WERI-Rb-1 (cell line): Measurements from ENCODE around the gene ARL15.

ENCODE experiments used
- DNase-seq: peaks from one replicate; pipeline ENCODE4 v3.0.0-alpha.2; 2020
- H3K27ac ChIP-seq: fragments of 250-450 bp; sonication (Bioruptor Pico); 2 replicates; pipeline ENCODE4 v1.5.1; 2020; ENCODE audit warnings: mild to moderate bottlenecking, moderate library complexity
- H3K27me3 ChIP-seq: fragments of 250-450 bp; sonication (Bioruptor Pico); 2 replicates; pipeline ENCODE4 v1.5.1; 2021; ENCODE audit warnings: mild to moderate bottlenecking, low read depth, moderate library complexity; ENCODE audit not compliant: insufficient read depth, severe bottlenecking
- H3K36me3 ChIP-seq: fragments of 250-450 bp; sonication (Bioruptor Pico); 2 replicates; pipeline ENCODE4 v1.5.1; 2020; ENCODE audit warnings: mild to moderate bottlenecking, moderate library complexity
- H3K4me3 ChIP-seq: 2 replicates; pipeline ENCODE4 v1.5.1; 2011; ENCODE audit warnings: low read depth, mild to moderate bottlenecking, control low read depth, low read length
- H3K9me3 ChIP-seq: fragments of 250-450 bp; sonication (Bioruptor Pico); 2 replicates; pipeline ENCODE4 v1.5.1; 2021; ENCODE audit warnings: mild to moderate bottlenecking, moderate library complexity; ENCODE audit not compliant: severe bottlenecking
- CTCF ChIP-seq: IDR thresholded peaks from 2 replicates; pipeline ENCODE4 v1.5.1; 2011; ENCODE audit warnings: low read depth, mild to moderate bottlenecking, control low read depth, inconsistent platforms, low read length

The ARL15 gene

GRCh38 chr5:54311176-54311677 lies 854 bp upstream of the ARL15 start:
- H3K27ac ChIP-seq: peak overlapping the region; percentile 90
- TF ChIP-seq CTCF: no peak
- no peak for DNase-seq
- H3K36me3 ChIP-seq: no peaks in the 10 kb centered on the region
- peak overlapping the region; percentile 80 for H3K4me3 ChIP-seq
- H3K27me3 ChIP-seq: no peaks in the 10 kb centered on the region
- no peaks in the 10 kb centered on the region for H3K9me3 ChIP-seq

GRCh38 chr5:54309691-54310432 lies 511 bp downstream of the ARL15 start:
- Histone ChIP-seq H3K27me3 (no peaks in the 10 kb centered on the region), H3K9me3 (no peaks in the 10 kb centered on the region), H3K4me3 (peak overlapping the region; percentile 80), H3K27ac (peak overlapping the region; percentile 90), H3K36me3 (no peaks in the 10 kb centered on the region)
- DNase-seq: peak; percentile 28
- no peak for TF ChIP-seq CTCF

- Histone ChIP-seq H3K27me3 (no peaks in the 10 kb centered on the region), H3K9me3 (no peaks in the 10 kb centered on the region), H3K4me3 (peak overlapping the region; percentile 80), H3K27ac (peak overlapping the region; percentile 90), H3K36me3 (no peaks in the 10 kb centered on the region)
- DNase-seq: no peak
- no peak for TF ChIP-seq CTCF
Measured at GRCh38 chr5:54309276-54309675, 1.1 kb downstream of the ARL15 start.

- no peak for TF ChIP-seq CTCF
- Histone ChIP-seq H3K9me3 (no peaks in the 10 kb centered on the region), H3K27ac (no peak overlapping the region; the same call in none of the 2 replicates), H3K4me3 (no peak overlapping the region), H3K36me3 (no peaks in the 10 kb centered on the region), H3K27me3 (no peaks in the 10 kb centered on the region)
- no peak for DNase-seq
Measured at GRCh38 chr5:54307583-54307982, 2.8 kb downstream of the ARL15 start.

- Histone ChIP-seq H3K27ac (no peak overlapping the region; the same call in 1 of the 2 replicates), H3K9me3 (no peaks in the 10 kb centered on the region), H3K36me3 (no peaks in the 10 kb centered on the region), H3K27me3 (no peaks in the 10 kb centered on the region), H3K4me3 (no peak overlapping the region)
- DNase-seq: no peak
- no peak for TF ChIP-seq CTCF
Measured at GRCh38 chr5:54306893-54307292, 3.5 kb downstream of the ARL15 start.

- Histone ChIP-seq H3K4me3 (no peak overlapping the region), H3K27me3 (no peaks in the 10 kb centered on the region), H3K36me3 (no peaks in the 10 kb centered on the region), H3K27ac (no peak overlapping the region), H3K9me3 (no peaks in the 10 kb centered on the region)
- DNase-seq: no peak
- TF ChIP-seq CTCF: no peak
Measured at GRCh38 chr5:54305737-54306136, 4.6 kb downstream of the ARL15 start.
